Stimulated activated CD8-positive, alpha-beta memory T cell treated with anti-CD3 and anti-CD28 coated beads, Interleukin-15, amount 100 ng/mL, for 4 hours (primary cell): ENCODE data around the gene HTRA3.

Source experiments
- DNase-seq, 2 donors: peaks; one replicate each; pipeline ENCODE4 v3.0.0-alpha.2; 2020; ENCODE audit warnings: low read depth in 2 of 2

Gene HTRA3

DNA sequence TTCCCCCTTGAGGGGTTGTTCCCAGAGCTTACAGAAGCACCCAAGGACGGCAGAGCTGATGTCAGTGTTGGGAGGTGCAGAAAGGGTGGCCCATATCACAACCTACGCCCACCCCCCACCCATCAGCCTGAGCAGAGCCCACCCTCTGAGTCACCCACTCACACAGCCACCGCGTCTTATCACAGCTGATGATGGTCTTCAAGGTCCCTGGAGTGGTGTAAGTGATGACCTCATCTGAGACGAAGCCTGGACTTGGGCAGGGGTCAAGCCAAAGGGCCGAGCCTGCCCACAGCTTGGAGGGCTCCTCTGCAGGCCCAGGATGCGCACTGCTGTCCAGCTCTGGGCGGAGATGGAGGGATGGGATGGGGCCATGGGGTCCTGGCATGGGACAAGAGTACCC is 3.0 kb upstream of the HTRA3 start:
- no peak for DNase-seq

DNA sequence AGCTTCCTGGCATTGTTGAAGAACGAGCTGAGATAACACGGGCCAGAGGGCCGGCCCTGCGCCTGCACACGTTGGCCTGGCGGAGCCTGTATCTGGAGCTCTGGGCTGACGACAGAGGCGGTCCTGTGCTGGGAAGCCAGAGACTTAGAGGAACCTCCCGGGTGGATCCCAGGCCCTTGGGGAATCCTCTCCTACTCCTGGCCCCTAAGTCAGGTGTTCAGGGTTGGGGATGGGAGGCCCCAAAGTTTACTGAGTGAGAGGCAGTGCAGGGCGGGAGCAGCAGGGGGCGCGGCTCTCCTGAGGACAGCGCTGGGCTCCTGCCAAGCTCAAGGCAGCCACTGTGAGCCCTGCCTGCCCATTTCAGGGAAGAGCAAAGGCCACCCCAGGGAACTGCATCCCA is 2.5 kb upstream of the HTRA3 start:
- no peak for DNase-seq

DNA sequence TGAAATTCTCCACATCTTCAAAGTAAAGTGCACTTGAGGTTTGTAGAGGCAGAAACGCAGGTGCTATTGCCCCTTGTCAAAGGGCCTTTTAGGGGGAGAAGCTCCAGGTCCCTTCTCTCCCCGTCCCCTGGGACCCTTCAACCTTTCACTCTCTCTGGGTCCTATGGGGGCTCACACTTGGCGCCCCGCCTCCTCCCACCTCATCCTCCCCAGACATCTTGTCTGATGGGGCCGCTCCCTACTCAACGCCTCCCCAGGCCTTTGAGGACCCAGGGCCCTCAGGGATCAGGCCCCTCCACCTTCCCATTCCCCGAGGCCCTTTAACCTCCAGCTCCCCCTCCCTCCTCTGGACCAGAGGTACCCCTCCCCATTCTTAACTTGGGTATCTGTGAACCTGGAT is 1.3 kb upstream of the HTRA3 start:
- DNase-seq: no peak

DNA sequence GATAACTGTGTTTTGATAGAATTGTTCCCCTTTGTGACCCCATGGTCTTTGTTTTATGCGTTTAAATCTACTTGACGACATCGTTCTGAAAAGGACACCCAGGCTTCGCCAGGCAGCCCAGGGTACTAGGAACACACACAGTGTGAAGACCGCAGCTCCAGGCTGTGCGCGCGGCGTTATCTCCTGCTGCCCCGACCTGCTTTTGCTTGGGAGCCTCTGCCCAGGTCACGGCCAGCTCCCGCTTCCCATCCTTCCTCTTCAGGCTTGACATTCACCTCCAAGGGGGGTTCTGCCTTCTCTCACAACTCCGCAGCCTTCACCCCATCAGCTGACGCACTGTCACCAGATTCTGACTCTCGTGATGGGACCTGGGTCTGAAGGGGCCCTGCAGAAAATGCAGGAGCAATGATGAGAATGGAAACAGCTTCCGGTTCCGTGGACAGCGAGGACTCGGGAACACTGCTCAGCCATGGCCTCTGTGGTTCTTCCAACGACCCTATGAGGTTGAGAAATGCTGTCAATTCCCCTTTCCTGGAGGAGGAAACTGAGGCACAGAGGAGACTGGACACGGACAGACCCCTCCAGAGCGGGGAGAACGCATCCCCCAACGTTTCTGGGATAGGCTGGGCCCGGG is 536 bp upstream of the HTRA3 start:
- DNase-seq: no peak

DNA sequence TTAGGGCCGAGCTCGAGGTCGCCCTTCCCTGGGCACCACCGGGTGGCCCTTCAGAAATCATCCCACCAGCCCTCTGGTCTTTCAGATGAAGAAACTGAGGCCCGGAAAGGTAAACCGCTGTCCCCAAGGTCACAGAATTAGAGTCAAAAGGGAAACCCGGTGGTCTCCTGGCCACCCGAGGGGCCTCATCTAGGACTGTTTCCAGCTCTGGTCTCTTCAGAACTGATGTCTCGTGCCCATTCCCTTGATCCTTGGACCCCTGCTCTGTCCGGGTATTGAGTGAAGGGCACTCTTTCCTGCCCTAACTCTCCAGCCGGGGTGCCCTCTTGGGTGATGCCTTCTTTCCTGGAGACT is 841 bp downstream of the HTRA3 start:
- no peak for DNase-seq

DNA sequence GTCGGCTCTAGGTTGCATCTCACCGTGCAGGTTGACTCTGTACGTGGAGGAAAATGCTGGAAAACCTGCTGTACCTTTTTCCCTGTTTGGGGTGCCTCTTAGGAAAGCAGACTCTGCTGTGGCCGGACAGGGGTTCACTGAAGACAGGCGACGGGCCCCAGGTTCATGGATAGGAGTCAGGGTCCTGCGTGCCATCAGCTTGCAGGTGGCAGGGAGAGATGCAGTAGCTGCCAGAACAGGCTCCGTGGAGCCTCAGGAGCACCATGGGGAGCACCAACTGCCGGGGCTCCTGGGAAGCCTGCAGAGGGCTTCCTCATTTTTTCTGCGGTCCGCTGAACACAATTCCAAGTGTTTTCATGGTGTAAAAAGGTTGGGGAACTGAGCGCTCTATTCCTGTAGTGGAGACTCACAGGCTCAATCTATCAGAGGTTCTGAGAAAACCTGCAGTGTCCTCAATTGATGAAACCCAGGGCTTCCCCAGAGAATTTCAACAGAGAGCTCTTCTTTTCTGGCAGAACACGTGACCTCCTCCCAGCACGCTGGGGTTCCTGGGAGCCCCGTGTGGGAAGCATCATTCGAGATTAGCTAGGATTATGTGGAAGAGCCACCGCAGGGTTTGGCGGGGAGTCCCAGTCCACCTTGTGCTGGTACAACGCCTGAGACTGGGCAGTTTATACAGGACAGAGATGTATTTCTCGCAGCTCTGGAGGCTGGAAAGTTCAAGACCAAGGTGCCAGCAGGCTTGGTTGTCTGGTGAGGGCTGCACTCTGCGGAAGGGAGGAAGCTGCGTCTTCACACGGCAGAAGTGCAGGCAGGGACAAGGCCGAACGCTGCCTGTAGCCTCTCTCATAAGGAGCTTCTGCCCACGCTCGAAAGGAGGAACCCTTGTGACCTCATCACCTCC is 1.6 kb downstream of the HTRA3 start:
- no peak for DNase-seq

DNA sequence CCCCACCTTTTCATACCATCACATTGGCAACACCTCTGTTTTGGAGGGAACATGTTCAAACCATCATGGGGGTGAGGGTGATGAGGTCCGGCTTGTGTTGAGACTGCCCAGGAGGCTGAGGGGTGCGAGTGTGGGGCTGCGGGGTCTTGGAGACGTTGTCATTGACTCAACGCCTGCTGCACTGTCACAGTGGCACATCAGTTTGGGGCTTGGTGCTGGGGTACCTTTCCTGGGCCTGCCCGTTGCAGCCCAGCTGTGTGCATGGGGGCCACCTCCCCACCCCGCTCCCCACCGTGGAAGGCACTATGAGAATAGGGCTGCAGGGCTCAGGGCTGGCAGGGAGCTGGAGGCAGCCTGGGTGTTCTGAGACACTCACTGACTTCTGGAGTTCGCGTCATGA is 2.3 kb downstream of the HTRA3 start:
- no peak for DNase-seq

DNA sequence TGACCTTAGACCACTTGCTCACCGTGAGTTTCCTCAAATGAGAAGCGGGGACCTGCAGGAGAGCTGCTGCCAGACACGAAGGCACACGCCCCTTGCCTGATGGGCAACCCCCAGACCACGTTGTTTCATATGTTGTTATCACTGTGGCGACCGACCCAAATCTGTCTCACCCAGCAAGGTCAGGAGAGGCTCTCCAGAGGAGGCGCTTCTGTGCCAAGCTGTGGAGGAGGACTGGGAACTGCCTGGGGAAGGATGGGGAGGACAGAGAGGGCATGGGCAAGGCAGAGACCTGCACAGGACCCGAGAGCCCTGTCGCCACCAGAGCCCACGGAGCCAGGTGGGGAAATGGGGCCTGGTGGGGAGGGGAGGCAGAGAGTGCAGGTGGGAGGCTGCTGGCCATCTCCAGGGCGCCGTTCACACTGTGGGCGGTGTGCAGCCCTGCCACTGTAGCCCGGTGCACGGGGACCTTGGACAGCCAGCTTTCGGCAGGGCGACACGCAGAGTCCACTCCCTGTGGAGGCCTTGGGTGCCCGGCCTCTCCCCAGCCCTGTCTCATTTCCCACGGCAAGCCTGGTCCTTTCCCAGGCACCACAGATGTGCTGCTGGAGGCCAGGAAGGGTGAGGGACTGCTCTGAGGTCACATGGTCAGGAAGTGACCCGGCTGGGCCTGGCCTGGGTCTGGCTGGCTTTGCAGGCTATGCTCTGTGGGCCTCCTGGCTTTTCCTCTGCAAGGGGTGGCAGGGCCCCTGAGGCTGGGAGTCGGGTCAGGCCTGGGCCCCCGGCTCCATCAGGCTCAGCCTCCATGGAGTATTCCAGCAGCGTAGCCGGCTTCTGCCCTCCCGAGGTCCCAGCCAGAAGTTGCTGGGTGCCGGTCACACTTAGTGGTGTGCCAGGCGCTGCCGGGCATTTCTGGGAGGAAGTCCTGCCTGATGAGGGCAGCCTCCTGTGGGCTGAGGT is 3.2 kb downstream of the HTRA3 start:
- DNase-seq: no peak

DNA sequence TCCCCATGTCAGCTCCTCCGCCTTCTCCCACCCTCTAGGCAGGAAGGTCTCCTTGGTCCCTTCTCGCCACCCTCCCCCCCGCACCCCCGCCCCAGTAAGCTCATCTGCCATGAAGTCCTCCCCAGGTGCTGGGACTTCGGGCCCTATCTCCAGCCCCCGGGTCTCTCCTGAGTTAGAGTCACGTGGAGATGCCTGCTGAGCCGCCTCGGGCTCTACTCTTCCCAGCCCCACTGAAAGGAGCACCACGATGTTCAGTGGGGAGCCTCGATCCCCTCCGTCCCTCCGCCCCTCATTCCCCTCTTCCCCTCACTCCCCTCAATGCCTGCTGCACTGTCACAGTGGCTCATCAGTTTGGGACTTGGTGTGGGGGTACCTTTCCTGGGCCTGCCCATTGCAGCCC is 3.9 kb downstream of the HTRA3 start:
- no peak for DNase-seq

DNA sequence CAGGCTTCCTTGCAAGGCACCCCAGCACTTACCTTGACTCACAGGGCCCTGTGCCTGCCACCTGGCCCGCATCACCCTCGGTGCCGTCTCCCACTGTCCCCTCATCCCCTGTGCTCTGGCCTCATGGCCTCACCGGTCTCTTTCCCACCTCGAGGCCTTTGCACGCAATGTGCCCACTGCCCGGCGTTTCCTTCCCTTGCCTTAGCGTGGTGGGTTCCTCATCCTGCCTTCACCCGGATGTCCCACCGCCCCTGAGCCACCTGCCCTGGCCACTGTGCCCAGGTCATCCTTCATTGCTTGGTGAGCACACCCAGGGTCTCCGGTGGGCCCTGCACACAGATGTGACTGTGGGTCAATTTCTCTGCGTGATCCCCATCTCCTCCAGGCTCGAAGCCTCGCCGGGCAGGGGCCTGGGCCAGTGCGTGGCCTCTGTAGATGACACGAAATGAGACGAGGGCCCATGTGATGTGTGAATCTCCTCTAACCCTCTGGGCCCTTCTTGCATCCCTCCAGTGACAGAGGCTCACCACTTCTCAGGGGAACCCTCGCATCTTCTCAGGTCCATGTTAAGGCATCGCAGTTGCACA is 4.6 kb downstream of the HTRA3 start:
- no peak for DNase-seq

DNA sequence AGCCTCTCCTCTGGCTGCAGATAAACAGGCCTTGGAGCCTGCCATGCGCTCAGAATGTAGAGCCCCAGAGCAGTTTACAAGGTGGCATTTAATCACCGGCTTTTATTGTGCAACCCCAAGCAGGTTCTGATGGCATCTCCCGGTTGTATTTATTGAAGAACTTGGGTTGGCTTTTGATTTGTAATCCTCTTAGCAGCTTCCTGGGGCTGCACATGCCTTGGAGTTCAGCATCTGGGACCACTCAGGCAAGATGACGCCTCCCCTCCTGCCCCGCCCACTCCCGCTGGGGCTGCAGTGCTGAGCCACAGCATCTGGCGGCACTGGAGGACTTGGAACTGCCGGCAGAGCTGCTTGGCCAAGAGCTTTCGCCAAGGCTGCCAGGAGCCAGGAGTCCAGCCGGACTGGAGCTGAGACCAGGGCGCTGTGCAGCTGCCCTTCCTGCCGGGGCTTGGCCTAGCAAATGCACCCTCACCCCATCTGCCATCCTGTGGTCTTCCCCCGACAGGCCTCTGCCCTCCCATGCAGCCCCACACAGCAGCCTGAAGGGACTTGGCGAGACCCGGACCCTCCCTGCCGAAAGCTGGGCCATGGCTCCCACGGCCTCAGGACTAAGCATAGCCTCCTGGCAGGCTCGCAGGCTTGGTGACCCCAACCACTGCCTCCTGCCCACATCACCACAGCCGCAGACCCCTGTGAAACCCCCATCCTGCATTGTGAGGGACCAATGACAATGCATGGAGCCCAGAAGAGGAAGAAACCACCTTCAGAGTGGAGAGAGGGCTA is 5.4 kb downstream of the HTRA3 start:
- no peak for DNase-seq

DNA sequence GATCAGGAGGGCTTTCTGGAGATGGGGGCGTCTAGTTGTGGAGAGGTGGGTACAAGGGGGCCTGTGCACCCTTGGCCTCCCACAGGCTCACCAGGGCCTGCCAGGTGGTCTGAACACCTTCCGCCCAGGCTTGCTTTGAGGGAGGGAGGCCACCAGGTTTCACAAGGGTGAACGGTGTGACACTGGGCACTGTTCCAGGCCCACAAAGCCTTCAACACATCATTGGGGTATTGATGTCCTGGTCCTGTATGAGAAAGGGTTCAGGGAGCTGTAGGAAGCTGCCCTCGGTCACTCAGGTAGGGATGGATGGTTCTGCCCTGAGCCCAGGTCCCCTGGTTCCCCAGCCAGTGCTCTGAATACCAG is 6.0 kb downstream of the HTRA3 start:
- no peak for DNase-seq

DNA sequence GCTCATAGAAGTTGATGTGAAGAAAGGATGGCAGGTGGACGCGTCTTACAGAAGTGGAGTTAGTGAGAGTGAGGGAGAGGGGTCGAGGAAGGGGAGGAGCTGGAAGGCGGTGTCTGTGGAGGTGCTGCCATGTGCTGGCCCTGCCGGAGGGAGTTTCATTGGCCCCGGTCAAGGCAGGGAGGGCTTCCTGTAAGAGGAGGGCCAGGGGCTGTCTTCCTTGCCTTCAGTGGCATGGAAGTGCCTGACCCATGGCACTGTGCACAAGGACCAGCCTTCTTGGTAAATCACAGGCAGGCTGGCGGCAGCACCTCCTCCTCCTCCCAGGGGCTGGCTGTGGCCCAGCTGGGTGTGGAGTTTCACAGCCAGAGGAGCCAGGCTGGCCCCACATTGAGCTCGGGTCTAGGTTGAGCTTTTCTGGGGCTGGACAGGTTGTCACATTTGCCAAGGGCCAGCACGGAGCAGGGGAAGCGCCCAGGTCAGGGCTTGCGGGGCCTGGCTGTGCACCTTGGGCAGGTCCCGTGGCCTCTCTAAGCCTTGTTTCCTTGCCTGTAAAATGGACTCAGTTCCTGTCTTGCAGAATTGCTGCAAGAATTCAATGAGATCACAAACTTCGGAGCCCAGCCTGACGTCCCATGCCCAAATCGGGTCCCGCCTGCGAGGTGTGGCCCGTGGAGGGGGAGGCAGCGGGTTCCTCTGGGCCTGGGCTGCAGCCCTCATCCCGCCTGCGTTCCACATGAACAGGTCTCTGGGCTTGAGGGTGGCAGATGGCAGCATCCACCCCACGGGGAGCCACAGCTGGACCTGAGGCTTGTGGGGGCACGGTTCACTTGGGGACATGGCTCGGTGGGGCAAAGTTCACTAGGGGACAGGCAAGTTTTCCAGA is 7.0 kb downstream of the HTRA3 start:
- no peak for DNase-seq

DNA sequence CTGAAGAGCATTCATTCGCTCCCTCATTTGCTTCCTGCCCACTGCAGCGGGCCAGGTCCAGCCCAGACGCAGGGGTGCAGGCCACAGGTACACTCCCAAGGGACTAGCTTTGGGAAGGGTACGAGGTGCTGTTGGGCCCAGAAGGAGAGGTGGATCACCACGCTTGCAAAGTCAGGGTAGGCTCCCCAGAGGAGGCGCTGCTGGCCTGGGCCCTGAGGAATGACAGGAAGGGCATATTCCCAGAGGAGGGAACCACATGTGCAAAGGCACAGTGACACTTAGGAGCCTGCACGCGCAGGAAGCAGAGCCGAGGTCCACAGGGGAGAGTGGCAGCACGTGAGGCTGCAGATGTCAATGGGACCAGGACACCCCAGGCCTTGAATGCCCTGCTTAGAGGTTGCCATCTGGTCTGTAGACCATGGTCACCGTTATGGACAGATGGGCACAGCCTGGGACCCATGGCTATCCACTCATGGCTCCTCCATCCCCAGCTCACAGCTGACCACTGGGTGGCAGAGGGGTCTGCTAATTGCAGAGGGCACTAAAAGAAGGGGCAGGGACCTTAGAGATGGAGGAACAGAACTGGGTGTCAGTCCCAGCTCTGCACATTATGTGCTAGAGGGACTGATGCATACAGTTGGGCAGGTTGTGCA is 7.9 kb downstream of the HTRA3 start:
- no peak for DNase-seq

DNA sequence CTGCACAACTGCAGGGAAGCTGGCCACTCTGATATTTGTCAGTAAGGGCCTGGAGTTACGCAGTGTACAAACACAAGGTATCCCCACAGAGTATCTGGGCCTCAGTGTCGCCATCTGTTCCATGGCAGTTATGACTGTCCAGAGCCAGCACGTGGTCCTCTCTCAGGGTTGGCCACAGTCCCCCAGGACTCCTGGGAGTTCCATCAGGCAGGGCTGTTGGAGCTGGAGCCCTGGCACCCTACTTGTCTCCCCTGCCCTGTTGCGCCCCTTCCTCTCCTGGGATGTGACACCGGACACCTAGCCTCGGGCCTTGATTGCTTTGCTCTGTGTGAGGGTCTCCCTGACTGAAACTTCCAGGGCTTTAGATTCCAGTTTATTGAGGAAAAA is 8.4 kb downstream of the HTRA3 start:
- no peak for DNase-seq

DNA sequence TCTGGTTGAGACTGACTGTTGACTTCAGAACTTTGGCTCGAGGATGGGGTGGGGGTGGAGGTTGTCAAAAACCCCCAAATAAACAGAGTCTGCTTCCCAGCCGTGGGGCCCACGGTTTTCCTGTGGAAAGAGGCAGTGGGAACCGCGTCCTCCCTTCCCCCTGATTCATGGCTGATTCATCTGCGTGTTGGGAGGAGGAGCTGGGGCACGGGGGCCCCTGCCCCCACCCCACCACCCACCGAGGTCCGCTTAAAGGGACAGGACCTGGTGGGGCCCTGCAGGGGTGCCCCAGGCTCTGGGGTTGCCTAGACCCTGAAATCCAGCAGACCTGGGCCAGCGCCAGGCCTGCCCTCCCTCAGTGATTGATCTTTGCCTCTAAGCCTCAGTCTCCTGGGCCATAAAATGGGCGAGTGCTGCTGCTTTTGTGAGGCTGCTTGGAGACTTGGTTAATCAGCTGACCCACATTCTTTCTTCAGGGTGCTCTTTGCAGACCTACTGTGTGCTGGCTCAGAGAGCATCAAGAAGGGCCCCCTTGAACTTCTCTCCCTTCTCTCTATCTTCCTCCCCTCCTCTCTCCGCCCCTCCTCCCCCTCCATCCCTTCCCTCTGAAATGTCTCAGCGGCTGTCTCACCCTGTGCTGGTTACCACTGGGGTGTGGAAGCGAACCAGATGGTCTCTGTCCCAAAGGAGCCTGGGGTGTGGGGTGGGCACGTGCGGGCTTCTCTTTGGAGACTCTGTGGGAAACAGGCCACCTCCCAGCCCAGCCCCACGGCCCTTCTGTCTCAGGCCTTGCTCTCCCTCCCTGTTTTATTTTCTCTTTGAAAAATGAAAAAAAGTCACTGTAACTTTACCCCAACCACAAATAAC is 9.1 kb downstream of the HTRA3 start:
- DNase-seq: no peak

DNA sequence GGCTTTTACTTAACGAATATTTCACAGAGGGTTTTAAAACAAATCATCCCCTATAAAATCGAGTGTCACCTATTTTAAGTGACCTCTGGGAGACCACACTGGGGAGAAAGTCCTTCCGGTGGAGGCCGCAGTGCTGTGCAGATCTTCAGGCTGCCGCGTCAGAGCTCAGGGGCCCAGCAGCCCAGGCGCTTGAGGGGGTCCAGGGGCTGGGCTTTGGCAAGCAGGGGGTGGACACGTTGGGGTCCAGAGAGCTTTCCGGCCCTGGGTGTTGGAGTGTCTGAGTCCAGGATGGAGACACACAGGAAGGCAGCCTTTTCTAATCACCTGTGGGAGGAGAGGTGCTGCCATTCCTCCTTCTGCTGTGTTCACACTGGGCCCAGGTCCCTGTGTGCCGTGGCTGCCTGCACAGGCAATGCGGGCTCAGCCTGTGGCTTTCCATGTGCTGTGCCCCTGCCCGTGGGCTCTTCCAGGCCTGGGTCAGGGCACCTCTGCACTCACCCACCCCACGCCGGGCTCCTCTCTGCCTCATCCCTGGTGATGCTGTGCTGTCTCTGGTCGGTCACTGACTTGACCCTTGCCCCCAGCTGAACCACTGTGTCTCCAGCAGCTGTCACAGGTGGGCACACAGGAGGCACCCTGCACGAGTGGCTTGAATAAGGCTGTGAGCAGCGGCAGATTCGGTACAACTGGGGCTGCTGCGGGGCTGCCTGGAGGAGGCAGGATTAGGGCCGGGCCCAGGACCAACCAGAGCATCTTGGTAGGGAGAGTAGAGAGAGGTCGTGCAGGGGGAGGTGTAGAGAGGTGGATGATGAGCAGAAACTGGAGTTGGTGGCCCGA is 10.0 kb downstream of the HTRA3 start:
- no peak for DNase-seq
